Activated CD8-positive, alpha-beta memory T cell treated with anti-CD3 and anti-CD28 coated beads for 24 hours (primary cell): ENCODE measurements around the gene RILPL2.
A peak's percentile ranks its signal among the peaks of the same experiment; 100 is the strongest.
"Not testable (repeated sequence)": the region's sequence is repeated elsewhere in the genome, so short reads cannot be mapped to it uniquely, and the experiment has no call there.

Experiments used
- DNase-seq: peaks from one replicate; pipeline ENCODE4 v3.0.0-alpha.2; 2020

RILPL2 gene, protein sequence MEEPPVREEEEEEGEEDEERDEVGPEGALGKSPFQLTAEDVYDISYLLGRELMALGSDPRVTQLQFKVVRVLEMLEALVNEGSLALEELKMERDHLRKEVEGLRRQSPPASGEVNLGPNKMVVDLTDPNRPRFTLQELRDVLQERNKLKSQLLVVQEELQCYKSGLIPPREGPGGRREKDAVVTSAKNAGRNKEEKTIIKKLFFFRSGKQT

DNA sequence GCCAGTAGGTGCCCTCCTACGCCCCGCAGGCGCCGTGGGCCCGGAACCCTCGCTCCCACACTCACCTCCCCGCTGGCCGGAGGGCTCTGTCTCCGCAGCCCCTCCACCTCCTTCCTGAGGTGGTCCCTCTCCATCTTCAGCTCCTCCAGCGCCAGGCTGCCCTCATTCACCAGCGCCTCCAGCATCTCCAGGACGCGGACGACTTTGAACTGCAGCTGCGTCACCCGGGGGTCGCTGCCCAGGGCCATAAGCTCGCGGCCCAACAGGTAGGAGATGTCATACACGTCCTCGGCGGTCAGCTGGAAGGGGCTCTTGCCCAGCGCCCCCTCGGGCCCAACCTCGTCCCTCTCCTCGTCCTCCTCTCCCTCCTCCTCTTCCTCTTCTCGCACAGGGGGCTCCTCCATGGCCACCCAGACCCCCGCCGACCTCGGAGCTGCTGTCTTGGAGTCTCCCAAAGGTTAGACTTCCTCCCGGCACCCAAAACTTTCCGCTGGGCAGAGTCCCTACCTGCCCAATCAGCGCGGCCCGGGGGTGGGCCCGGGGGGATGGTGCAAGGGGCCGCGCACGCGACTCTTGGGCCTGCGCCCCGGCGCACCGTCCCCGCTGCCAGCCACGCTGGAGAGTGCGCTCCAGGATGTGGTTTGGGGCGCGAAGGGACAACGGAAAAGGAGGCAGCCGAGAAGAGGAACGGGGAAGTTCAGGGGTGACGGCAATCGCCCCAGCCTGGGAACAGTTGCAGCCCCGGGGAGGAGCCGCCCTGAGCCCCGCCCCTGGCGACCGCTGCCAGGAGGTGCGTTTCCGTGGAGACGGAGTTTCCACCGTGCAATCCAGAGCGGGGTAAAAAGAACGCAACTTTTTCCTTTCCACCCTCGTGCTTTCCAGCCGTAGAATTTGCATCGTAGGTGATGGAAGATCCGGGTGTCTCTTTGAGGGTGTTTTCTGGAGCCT is at the start of gene RILPL2:
Gene RILPL2, minus strand, starts transcription at position 668 of the 948 bp plus-strand sequence. Its CDS starts 264 bp downstream, at position 404.
- DNase-seq = peak; percentile 95

DNA sequence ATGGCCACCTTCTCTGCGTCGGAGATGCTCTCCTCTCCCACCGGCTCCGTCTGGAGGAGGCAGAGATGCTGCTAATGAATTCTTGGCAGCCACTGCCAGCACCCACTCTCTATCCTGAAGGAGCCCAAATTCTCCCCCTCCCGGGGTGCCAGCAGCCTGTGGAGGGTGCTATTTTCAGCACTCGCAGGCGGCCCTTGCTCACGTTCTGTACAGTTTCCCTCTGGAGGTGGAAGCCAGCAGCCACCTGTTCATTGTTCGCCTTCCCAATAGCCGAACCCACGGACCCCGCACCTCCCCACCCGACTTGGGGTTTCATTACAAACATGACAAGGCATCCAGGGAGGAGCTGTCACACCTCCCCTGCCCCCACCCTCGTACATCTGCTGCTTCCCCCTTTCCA is 49.3 kb upstream of the RILPL2 start:
- DNase-seq = no peak

DNA sequence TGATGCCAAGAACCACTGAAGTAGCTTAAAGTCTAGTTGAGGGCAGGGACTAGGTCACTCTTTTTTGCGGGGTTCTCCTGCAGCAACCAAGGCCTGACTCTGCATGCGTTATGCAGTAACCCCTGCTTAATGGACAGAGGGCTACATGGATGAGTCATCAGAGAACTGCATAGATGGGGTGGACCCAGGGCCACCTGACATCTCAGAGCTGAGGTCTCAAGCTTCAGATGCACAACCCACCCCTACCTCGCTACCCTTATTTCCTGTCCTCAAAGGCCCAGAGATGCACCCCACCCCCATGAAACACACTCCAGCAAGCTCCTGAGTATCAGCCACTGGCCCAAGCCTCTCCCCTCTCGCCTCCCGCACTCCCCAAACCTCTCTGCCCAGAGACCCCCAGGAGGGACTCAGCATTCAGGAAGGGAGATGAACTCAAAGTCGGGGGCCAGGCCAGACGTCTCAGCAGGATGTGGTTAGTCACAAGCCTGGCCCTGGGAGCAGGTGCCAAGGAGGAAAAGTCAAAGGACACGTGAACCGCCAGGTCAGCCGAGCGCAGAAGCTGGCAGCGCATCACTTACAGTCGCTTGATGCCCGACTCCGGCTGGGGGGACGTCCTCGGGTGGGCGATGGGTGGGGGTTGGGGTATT is 47.2 kb upstream of the RILPL2 start:
- peak; percentile 60 for DNase-seq

DNA sequence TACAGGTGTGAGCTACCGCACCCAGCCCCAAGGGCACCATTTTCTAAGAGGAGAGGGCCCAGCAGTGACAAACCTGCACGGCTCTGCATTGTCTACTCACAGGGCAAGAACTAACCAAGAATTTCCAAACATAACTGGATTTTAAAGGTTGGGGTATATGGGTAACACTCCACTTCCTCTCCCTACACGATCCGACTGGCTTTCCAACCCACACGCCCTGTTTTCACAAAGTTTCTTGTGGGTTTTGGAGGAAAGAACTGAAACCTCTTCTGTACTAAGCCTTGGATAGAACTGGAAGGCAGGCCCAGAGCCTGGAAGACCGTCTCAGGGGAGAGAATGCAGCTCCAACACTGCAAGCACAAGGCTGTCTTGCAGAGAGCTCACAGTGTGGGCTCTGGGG is 46.4 kb upstream of the RILPL2 start:
- no peak for DNase-seq

DNA sequence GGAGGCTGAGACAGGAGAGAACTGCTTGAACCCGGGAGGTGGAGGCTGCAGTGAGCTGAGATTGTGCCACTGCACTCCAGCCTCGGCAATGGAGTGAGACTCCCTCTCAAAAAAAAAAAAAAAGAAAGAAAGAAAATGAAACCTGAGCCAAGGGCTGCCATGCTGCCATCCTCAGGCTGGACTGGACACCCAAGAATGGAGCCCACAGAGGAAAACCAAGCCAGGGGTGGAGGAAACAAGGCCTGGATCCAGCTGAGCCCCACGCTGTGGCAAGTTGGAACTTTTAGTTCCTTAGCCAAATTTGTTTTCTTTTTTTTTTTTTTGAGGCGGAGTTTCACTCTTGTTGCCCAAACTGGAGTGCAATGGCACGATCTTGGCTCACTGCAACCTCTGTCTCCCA is 44.8 kb upstream of the RILPL2 start:
- not testable (repeated sequence) for DNase-seq

DNA sequence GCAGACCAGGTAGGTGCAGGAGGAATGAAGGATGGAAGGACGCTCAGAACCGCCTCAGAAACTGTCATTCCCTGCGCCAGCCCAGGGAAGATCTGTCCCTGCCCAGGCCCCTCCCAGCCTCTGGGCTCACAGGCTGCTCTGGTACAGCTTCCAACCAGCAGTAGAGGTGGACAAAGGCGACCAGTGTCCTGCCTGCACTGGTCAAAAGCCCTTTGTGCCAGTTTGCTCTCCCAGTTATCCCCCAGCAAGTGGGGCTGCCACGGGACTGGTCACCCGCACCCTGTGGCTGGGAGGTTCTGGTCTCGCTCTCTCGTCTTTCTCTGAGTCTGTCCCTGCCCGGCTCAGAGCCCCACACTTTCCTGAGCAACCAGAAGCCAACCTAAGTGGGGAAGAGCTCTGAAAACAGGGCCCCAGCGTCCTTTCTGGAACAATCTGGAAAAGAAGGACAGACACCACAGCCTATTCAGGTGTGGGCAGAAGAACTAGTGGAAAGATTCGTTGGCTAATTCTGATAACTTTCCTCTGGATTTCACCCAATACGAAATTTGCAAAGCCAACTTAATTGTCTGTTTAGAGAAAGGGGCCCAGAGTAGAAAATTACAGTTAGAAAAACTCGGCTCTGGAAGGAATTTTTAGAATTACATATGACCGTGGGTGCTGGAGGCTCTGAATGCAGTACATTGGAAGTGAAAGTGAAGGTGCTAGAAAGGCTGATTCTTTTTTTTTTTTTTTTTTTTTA is 43.1 kb upstream of the RILPL2 start:
- DNase-seq = no peak

DNA sequence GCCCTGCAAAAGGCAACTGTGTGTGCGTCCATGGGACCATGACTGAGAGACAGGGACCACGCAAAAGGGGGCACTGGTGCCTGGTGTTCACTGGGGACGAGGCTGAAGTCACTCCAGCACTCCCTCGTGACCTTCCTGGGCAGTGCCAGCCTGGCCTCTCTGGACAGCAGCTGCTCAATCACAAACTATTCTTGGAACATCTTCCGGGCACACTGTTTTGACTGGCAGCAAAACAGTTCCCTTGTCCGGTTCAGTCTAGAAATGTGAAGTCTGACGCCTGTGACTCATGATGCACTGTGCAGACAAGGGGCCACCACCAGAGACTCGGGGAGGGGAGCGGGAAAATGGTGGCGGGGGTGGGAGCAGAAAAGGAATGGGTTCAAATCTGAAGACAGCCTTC is 42.3 kb upstream of the RILPL2 start:
- DNase-seq = no peak

DNA sequence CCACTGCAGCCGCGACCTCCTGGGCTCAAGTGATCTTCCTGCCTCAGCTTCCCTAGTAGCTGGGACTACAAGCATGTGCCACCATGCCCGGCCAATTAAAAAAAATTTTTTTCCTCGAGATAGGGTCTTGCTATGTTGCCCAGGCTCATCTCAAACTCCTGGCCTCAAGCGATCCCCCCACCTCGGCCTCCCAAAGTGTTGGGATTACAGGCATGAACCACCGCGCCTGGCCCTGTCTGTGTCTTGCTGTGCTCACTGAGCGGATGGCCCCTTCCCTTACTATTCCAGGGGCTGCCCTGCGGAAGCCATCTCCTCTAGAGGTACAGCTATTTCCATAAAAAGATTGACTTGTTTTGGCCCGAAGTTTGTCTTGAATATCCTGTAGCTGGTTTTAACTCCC is 41.6 kb upstream of the RILPL2 start:
- no peak for DNase-seq

DNA sequence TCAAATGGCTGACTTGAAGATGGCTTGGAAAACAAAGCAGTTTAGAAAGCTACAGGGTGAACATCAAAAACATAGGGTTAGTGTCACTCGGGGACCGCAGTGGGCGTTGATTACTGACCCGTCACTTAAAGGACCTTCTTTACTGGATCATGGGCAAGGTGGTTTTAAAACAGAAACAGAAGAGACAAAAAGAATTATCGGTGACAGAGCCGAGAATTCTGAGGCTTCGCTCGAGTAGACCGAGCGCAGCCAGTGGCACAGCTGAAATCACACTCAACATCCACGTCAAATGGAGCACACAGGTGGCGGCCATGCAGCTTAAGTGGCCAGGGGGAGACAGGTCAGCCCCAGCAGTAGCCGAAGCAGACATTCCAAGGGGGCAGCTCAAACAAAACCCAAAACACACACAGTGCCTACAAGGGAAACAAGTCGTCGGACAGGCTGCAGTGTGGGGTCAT is 38.8 kb upstream of the RILPL2 start:
- no peak for DNase-seq

DNA sequence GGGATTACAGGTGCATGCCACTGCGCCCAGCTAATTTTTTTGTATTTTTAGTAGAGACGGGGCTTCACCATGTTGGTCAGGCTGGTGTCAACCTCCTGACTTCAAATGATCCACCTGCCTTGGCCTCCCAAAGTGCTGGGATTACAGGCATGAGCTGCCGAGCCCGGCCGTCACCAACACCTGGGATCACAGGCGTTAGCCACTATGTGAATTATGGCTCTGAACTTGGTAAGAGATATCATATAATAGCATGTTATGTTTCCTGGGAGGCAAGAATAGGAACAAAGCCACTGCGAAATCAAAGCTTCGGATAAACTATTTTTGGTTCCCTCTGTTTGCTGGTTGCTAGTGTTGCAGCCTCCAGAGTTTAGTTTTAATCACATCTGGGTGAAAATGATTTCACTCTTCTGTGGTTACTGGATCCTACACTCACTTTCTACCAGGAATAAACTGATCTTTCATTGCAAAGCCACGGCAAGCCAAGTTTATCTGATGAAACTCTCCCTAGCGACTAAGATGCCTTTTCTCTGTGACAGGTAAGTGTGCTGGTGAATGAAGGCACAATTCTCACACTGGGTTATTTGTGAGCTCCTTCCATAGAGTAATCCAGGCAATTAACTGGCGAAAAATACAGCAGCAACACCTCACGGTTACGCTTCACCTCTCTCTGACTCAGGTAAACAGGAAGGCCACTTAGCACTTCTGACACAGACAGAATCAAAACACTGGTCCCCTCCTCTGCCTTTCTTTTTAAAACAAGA is 38.2 kb upstream of the RILPL2 start:
- DNase-seq = no peak

DNA sequence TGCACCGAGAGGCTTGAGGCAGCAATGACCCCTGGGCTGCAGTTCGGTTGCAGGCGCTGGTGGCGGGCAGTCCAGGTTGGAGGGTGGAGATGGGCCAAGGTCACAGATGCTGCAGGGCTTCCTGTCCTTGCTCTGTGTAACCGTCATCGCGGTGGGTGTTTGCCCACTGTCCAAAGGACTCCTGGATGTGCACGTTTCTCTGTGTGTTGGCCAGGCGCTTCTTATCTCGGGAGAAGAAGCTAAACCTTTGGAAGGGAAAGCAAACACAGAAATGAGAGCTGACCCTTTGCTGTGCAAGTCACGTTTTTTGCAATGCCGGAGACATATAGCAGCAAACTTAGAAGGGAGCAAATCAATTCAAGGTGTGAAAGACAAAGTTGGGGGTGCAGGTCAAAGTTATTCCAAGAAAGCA is 36.0 kb upstream of the RILPL2 start:
- DNase-seq = no peak

DNA sequence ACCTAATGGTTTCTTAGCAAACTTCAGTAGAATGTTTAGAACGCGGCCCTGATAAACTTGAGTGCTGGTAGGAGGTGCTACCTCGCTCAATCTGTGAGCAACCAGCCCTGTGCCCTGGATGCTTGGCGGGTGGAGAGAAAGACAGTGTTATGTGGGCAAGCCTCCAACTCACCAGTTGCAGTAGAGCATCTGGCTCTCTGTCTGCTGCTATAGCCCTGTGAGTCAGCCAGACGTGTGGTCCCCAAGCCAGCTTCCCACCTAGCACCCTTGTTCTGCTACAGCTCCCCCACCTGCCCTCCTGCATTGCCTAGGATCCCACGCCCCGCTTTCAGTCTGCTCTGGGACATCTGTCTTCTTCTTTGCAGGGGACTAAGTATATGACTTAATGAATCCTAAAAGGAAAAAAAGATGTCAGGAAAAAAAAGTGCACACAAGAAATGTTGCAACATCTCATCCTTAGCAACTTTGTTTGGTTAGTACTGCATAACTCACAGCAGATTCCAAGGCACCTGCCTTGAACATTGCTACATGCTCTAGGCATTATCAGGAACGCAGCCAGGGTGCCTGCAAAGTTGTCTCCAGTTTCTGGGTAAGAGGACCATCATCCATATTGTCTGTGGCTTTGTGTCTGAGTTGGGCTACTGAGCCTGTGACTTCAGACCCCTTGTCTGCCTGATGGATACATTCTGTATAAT is 35.0 kb upstream of the RILPL2 start:
- no peak for DNase-seq

DNA sequence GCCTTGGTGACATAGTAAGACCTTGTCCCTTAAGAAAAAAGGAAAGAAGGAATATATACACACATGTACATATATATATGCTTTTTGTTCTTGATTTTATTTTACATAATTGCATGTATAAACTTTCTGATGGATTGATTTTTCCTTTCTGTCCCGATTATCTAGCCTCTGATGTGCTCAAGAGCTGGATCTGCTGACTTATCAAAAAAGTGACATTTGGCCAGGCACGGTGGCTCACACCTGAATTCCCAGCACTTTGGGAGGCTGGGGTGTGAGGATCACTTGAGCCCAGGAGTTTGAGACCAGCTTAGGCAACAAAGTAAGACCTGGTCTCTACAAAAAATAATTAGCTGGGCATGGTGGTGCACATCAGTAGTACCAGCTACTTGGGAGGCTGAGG is 33.5 kb upstream of the RILPL2 start:
- DNase-seq = no peak

DNA sequence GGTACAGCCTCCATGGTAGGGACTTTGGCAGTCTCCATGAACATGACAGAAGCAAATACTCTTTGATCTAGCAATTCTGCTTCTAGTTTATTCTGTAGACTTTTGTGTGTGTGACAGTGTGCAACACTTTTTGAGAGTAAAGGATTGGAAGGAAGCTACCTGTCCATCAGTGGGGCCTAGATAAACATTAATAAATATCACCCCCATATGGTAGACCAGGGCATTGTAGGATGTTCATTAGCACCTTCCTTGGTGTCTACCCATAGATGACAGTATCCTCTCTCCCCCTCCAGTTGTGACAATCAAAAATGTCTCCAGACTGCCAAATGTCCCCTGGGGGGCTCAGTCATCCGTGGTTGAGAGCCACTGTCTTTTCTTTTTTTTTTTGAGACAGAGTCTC is 32.3 kb upstream of the RILPL2 start:
- no peak for DNase-seq

DNA sequence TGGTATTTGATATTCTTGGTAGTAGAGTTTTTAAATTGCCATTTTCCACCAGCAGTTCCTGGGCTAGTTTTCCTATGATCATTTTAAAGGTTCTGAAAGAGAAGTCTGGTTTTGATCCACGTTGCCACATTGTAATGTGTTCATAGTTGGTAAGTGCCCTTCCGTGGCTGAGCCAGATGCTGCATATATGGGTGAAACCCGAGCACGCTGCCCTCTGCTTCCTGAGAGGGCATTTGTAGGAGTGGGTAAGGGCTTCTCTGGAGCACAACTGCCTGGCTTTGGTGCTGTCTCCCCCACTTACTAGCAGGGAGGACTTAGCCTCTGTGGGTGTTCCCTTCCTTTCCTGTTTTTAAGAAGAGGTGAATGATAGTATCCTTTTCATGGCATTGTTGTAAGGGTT is 28.6 kb upstream of the RILPL2 start:
- no peak for DNase-seq

DNA sequence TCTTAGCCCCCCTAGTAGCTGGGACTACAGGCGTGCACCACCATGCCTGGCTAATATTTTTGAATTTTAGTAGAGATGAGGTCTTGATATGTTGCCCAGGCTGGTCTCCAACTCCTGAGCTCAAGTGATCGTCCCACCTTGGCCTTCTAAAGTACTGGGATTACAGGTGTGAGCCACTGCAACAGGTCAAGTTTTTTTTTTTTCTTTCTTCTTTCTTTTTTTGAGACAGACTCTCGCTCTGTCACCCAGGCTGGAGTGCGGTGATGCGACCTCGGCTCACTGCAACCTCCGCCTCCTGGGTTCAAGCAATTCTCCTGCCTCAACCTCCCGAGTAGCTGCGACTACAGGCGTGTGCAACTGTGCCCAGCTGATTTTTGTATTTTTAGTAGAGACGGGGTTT is 26.7 kb upstream of the RILPL2 start:
- DNase-seq = not testable (repeated sequence)

DNA sequence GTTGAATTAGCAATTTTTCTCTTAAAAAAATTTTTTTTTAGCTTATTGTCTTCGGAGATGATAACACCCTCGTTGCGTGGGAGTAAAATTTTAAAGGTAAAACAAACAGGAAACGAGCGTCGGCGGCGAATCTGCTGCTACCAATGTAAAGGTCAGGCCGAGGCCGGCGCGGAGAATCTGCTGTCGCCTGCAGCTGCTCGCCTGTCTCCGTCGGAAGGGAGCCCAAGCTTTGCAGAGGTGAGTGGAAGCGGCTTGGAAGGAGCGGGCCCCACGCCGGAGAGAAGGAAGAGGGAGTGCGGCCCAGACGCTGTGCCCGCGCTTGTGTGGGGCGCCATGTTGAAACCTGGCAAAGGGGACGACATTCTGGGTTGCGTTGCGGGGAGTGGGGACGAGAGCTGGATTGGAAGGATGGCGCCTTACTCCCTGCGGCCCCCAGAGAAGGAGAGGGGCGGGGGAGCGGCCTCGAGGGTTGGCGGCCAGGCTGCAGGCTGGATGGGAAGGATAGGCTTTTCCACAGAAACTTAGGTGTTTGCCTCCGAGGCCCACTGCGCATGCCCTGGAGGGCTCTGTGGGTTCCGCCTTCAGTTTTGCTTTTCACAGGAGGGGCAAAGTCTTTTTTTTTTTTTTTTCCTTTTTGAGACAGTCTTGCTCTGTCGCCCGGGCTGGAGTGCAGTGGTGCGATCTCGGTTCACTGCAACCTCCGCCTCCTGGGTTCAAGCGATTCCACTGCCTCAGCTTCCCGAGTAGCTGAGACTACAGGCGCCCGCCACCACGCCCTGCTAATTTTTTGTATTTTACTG is 21.7 kb upstream of the RILPL2 start, which contains the start of gene SNRNP35:
Gene SNRNP35, plus strand, starts transcription at position 160 of the 800 bp plus-strand sequence. CDS start 7,402 bp downstream, outside the sequence.
- peak; percentile 95 for DNase-seq

DNA sequence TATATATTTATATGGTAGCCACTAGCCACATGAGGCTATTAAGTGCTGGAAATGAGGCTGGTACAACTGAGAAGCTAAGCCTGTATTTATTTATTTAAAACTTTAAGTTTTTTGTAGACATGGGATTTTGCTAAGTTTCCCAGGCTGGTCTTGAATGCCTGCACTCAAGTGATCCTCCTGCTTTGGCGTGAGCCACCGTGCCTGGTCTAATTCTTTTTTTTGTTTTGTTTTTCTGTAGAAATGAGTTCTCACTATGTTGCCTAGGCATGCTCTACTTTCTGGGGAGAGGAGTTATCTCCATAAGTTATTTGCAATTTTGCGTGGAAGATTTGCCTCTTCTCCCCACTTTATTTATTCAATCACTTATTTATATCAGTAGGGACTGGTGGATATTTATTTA is 16.7 kb upstream of the RILPL2 start:
- no peak for DNase-seq

DNA sequence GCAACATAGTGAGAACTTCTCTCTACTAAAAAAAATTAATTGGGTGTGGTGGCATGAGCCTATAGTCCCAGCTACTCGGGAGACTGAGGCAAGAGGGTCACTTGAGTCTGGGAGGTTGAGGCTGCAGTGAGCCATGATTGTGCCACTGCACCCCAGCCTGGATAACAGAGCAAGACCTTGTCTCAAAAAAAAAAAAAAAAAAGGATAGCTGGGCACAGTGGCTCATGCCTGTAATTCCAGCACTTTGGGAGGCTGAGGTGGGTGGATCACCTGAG is 15.7 kb upstream of the RILPL2 start:
- DNase-seq = not testable (repeated sequence)

DNA sequence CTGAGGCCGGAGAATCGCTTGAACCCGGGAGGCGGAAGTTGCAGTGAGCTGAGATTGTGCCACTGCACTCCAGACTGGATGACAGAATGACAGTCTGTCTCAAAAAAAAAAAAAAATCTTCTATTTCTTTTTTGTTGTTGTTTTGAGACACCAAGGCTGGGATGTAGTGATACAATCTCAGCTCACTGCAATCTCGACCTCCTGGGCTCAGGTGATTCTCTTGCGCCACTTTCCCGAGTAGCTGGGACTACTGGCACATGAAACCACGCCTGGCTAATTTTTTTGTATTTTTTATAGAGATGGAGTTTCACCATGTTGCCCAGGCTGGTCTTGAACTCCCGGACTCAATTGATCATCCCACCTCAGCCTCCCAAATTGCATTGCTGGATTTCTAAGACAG is 14.2 kb upstream of the RILPL2 start:
- DNase-seq = no peak

DNA sequence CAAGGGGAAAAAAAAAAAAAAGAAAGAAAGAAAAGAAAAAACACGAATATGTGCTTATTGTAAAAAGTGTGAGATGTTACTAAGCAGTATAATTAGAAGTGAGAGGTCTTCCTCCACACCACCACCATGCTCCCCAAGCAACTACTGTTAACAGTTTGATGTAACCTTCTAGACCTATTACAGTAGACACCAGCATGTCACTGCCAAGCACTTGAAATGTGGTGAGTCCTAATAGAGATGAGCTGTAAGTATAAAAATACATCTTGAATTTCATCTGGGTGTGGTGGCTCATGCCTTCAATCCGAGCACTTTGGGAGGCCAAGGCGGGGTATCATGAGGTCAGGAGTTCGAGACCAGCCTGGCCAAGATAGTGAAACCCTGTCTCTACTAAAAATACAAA is 13.4 kb upstream of the RILPL2 start:
- no peak for DNase-seq
